Tibial nerve (tissue), 4 donors: Measurements from ENCODE around the gene NFKBIE. TPM values are rescaled to one million over a fixed set of nuclear protein-coding genes. Genes with fewer than 3 reads are reported as not detected.

Source experiments
- DNase-seq, 2 donors: peaks; one replicate each; pipeline ENCODE4 v3.0.0-alpha.2; 2019; ENCODE audit warnings: low spot score in 2 of 2
- H3K27ac ChIP-seq, 4 donors: fragments of 200-600 bp; sonication (generic) in 3 of 4; one replicate each; pipeline ENCODE4 v1.5.1; 2017 to 2019; ENCODE audit warnings: mild to moderate bottlenecking in 1 of 4
- H3K27me3 ChIP-seq, 2 donors: fragments of 200-600 bp; sonication (generic) in 1 of 2; one replicate each; pipeline versions ENCODE4 v1.5.1 to v1.6.0; 2017 to 2019
- H3K36me3 ChIP-seq, 3 donors: fragments of 200-600 bp; sonication (generic); one replicate each; pipeline ENCODE4 v1.5.1; 2018 to 2019
- H3K4me1 ChIP-seq, 4 donors: fragments of 200-600 bp; sonication (generic) in 3 of 4; one replicate each; pipeline ENCODE4 v1.5.1; 2017 to 2019
- H3K4me3 ChIP-seq, 4 donors: fragments of 200-600 bp; sonication (generic) in 3 of 4; one replicate each; pipeline ENCODE4 v1.5.1; 2017 to 2019; ENCODE audit warnings: mild to moderate bottlenecking in 1 of 4, moderate library complexity in 1 of 4
- H3K9me3 ChIP-seq, 4 donors: fragments of 200-600 bp; sonication (generic) in 3 of 4; one replicate each; pipeline ENCODE4 v1.5.1; 2017 to 2019
- CTCF ChIP-seq, 5 experiments: fragments of 200-600 bp in 3 of 5; fragments of 450-650 bp in 2 of 5; sonication (generic) in 3 of 5; IDR thresholded peaks; one replicate each; pipeline ENCODE4 v1.5.1; 2016 to 2019; ENCODE audit warnings: antibody characterized with exemption in 5 of 5, mild to moderate bottlenecking in 3 of 5, moderate library complexity in 2 of 5
- EP300 ChIP-seq, 2 donors: sonication (generic); formaldehyde crosslinking; IDR thresholded peaks; one replicate each; pipeline ENCODE4 v1.6.1; 2017; ENCODE audit warnings: antibody characterized with exemption in 2 of 2, mild to moderate bottlenecking in 1 of 2
- POLR2A ChIP-seq, 2 donors: fragments of 450-650 bp; IDR thresholded peaks; one replicate each; pipeline ENCODE4 v1.6.1; 2017; ENCODE audit warnings: antibody characterized with exemption in 2 of 2, mild to moderate bottlenecking in 2 of 2, moderate library complexity in 2 of 2
- WGBS, 2 donors: methylation state at CpG; one replicate each; pipeline ENCODE4 v1.1.5; 2018; 5-methylcytosine and 5-hydroxymethylcytosine counted together
- total RNA-seq, 4 donors: library from RNA; depleted of rRNA; stranded (reverse); fragments of >200 nt; gene quantifications; one replicate each; pipeline ENCODE4 v1.1.0, GENCODE V29; 2016

Gene NFKBIE
- total RNA-seq, 4 donors from 2014 or later, result 12.7 to 20.7 (median 16.0) TPM

- DNase-seq, result no peak
- no peaks in the 10 kb centered on the region for H3K27me3 ChIP-seq
- peaks cover 0 to 94% (median 46%) of the 10 kb centered on the region in 4 donors for H3K4me1 ChIP-seq
- peak overlapping the region in 1 of 4 donors; percentile 8 for H3K4me3 ChIP-seq
- no peaks in the 10 kb centered on the region for H3K9me3 ChIP-seq
- TF ChIP-seq CTCF (IDR thresholded peaks at IDR 0.05), result no peak
- no peak for TF ChIP-seq POLR2A (IDR thresholded peaks at IDR 0.05)
- no peak for TF ChIP-seq EP300 (IDR thresholded peaks at IDR 0.05)
- peaks cover 0 to 23% (median 0%) of the 10 kb centered on the region in 3 donors for H3K36me3 ChIP-seq
- H3K27ac ChIP-seq, result peak overlapping the region in 3 of 4 donors; percentile 60 to 74 (median 70)
- WGBS, 2 donors, result 40 to 52% methylated on average over 15 of the region's 15 CpGs
These were observed 38.8 kb downstream of the NFKBIE start for GRCh38 chr6:44226368-44227147.

- WGBS, 2 donors, result 80 to 84% methylated on average over 8 of the region's 8 CpGs
- Histone ChIP-seq H3K36me3 (peaks cover 0 to 15% (median 0%) of the 10 kb centered on the region in 3 donors), H3K27me3 (no peaks in the 10 kb centered on the region), H3K4me3 (no peak overlapping the region), H3K4me1 (peaks cover 0 to 94% (median 49%) of the 10 kb centered on the region in 4 donors), H3K9me3 (no peaks in the 10 kb centered on the region), H3K27ac (peak overlapping the region in 3 of 4 donors; percentile 60 to 74 (median 70))
- DNase-seq, result no peak
- no peak for TF ChIP-seq POLR2A (IDR thresholded peaks at IDR 0.05)
- TF ChIP-seq CTCF (IDR thresholded peaks at IDR 0.05), result no peak
- TF ChIP-seq EP300 (IDR thresholded peaks at IDR 0.05), result no peak
These were observed 39.6 kb downstream of the NFKBIE start for GRCh38 chr6:44225579-44226325.

- H3K4me3 ChIP-seq, result no peak overlapping the region
- no peaks in the 10 kb centered on the region for H3K27me3 ChIP-seq
- WGBS, 2 donors, result 84 to 92% methylated on average over 4 of the region's 4 CpGs
- peak overlapping the region in 3 of 4 donors; percentile 5 to 88 (median 76) for H3K27ac ChIP-seq
- H3K4me1 ChIP-seq, result peaks cover 0 to 94% (median 50%) of the 10 kb centered on the region in 4 donors
- DNase-seq, result no peak
- TF ChIP-seq CTCF (IDR thresholded peaks at IDR 0.05) (no peak), EP300 (IDR thresholded peaks at IDR 0.05) (no peak), POLR2A (IDR thresholded peaks at IDR 0.05) (no peak)
- H3K36me3 ChIP-seq, result peaks cover 0 to 7% (median 0%) of the 10 kb centered on the region in 3 donors
- H3K9me3 ChIP-seq, result no peaks in the 10 kb centered on the region
These were observed 40.4 kb downstream of the NFKBIE start for GRCh38 chr6:44224965-44225305.

- H3K4me1 ChIP-seq, result peaks cover 0 to 93% (median 51%) of the 10 kb centered on the region in 4 donors
- H3K9me3 ChIP-seq, result no peaks in the 10 kb centered on the region
- peak overlapping the region; percentile 44 to 78 (median 61) for H3K4me3 ChIP-seq
- H3K36me3 ChIP-seq, result peaks cover 0 to under 1% (median 0%) of the 10 kb centered on the region in 3 donors
- 16 to 26% methylated on average over 6 to 13 of the region's 18 CpGs for WGBS, 2 donors
- no peaks in the 10 kb centered on the region for H3K27me3 ChIP-seq
- DNase-seq, result no peak
- TF ChIP-seq POLR2A (IDR thresholded peaks at IDR 0.05), result no peak
- TF ChIP-seq CTCF (IDR thresholded peaks at IDR 0.05), result peak in 1 of 5 experiments; percentile 2
- H3K27ac ChIP-seq, result peak overlapping the region in 3 of 4 donors; percentile 76 to 90 (median 88)
These were observed 41.1 kb downstream of the NFKBIE start for GRCh38 chr6:44224029-44224964.
